ENCODE results near the gene COL12A1. TPM values are rescaled to one million over a fixed set of nuclear protein-coding genes. Genes with fewer than 3 reads are reported as not detected.

Gene COL12A1
- 0.63 and 1.9 TPM in 2 replicates for total RNA-seq (2014; rRNA removed; shearing (Covaris generic))

DNA sequence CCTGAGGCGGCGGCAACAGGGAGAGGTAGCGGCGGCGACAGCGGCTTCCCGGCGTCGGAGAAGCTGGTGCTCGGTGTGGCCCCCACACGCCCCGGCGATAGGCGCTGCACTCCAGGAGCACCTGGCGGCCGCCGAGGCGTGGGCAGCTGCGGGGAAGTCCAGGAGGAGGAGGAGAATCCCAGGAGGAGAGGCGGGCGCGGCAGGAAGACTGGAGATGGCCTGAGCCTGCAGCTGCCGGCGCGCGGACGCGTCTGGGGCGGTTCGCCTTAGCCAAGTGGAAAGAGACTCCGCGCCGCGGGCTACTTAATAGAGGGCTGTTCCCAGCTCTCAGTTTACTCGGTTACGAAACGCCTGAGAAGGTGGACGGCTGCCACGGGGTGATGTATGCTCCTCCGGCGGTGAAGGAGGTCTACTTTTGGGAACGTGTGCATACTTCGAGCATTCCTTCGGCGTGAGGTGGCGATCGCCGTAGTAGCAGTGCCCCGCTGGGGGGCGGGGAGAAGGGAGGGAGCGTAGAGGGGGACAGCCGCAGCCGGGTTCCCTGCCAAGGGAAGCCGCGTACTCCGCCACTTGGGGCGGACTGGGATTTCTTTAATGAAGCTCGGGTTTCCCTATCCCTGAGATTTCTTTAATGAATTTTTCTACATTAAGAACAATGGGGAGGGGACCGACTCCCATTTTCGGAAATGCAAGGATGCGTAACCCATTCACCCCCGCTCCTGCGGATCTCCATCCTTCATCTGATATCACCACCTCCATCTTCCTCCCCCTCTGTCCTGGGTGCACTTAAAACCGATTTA is at the start of gene COL12A1:
Gene COL12A1 (minus strand): TSS at position 278 of the 800 bp plus-strand sequence. CDS start 3,261 bp downstream, outside the sequence.
- H3K27me3 ChIP-seq (ENCODE audit: control insufficient read depth, insufficient read depth, low read length) = peaks cover 78% of the 10 kb centered on the region
- peak; percentile 85 for DNase-seq
- H3K36me3 ChIP-seq (replicated peaks; ENCODE audit: control insufficient read depth, insufficient read depth, low read length) = no peaks in the 10 kb centered on the region
- H3K4me3 ChIP-seq (ENCODE audit: insufficient read depth, low read depth, low read length) = peak within 1 kb of the TSS; percentile 61

DNA sequence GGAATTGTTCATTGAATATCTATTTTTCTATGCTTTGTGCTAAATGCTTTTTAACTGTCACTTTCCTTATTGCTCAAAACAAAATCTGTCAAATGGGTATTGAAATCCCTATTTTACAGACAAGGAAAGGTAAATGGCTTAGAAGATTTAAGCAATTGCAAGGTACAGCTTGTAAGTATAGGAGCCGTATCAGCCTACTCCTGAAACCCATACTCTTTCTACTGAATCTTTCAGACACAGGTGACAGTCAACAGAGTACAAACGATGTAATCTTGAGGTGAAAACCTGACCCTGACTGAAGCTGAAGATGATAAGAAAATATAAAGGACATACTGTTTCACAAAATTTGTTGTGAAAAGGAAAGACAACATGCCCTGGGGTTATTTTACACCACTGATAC is 44.7 kb upstream of the COL12A1 start:
- no peak for DNase-seq
- Histone ChIP-seq H3K4me3 (ENCODE audit: insufficient read depth, low read depth, low read length) (no peak overlapping the region), H3K27me3 (ENCODE audit: control insufficient read depth, insufficient read depth, low read length) (no peaks in the 10 kb centered on the region), H3K36me3 (replicated peaks; ENCODE audit: control insufficient read depth, insufficient read depth, low read length) (no peaks in the 10 kb centered on the region; the same call in 1 of the 2 replicates)

GRCh38 chr6:75249837-75250236 is 44.0 kb upstream of the COL12A1 start:
- DNase-seq = no peak
- Histone ChIP-seq H3K27me3 (ENCODE audit: control insufficient read depth, insufficient read depth, low read length) (no peaks in the 10 kb centered on the region), H3K4me3 (ENCODE audit: insufficient read depth, low read depth, low read length) (no peak overlapping the region), H3K36me3 (replicated peaks; ENCODE audit: control insufficient read depth, insufficient read depth, low read length) (no peaks in the 10 kb centered on the region)

DNA sequence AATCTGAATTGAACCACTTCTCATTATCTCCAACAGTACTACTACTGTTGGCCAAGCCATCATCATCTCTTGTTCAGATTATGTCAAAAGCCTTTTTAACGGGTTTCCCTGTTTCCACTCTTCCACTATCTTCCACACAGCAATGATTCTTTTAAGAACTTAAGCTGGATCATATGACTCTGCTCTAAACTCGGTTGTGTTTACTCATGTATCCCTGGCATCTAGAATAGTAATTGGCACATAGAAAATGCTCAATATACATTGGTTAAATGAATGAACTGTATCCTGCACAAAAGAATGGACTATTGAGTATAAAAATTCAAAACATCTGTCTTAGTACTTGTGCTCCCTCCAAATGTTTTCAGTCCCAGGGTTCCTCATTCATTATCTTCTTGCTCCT is 40.5 kb upstream of the COL12A1 start:
- no peak for DNase-seq
- no peaks in the 10 kb centered on the region for H3K27me3 ChIP-seq (ENCODE audit: control insufficient read depth, insufficient read depth, low read length)
- no peak overlapping the region for H3K4me3 ChIP-seq (ENCODE audit: insufficient read depth, low read depth, low read length)
- no peaks in the 10 kb centered on the region for H3K36me3 ChIP-seq (replicated peaks; ENCODE audit: control insufficient read depth, insufficient read depth, low read length)

- peaks cover 5% of the 10 kb centered on the region for H3K36me3 ChIP-seq (replicated peaks; ENCODE audit: control insufficient read depth, insufficient read depth, low read length)
- peak overlapping the region; percentile 53 for H3K4me3 ChIP-seq (ENCODE audit: insufficient read depth, low read depth, low read length)
- DNase-seq = no peak
- no peaks in the 10 kb centered on the region for H3K27me3 ChIP-seq (ENCODE audit: control insufficient read depth, insufficient read depth, low read length)
Observed at GRCh38 chr6:75244063-75244584, 38.3 kb upstream of the COL12A1 start.

DNA sequence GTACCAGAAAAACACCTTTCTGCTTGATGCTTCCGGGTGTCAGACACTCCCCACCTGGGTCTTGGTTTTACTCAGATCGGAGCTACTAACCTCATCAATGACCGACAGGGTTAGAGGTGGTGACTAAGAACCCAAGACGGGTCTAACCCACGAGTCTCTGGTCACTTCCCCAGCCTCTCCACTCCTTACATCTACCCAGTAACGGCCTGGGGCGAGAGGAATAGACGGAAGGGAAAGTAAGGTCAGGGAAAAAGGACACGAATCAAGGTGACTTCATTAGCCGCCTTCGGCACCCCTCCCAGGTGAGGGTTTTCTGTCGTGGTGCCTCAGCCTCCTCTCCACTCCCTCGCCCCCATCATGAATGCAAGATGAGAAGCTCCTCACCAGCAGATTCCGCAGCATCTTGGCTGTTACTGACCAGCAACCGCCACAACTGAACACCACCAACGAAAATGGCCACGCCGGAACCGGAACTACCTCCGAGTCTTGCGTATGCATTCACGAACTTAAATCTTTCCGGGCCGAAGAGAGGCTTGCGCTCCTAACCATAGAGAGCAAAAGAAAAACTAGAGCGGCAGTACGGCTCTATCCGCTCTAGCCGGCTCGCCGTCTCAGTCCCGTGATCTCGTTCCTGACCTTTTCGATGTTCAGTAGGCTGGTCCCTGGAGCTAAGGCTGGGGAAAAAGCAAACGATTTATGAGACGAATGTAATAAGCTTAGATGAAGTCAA is 37.6 kb upstream of the COL12A1 start, which contains the start of gene COX7A2:
Gene COX7A2 (minus strand): TSS at position 469 of the 730 bp plus-strand sequence. CDS start 67 bp downstream, at position 402.
- DNase-seq = peak; percentile 33
- Histone ChIP-seq H3K4me3 (ENCODE audit: insufficient read depth, low read depth, low read length) (peak within 1 kb of the TSS; percentile 53), H3K27me3 (ENCODE audit: control insufficient read depth, insufficient read depth, low read length) (no peaks in the 10 kb centered on the region), H3K36me3 (replicated peaks; ENCODE audit: control insufficient read depth, insufficient read depth, low read length) (peaks cover 6% of the 10 kb centered on the region)

- DNase-seq = no peak
- Histone ChIP-seq H3K36me3 (replicated peaks; ENCODE audit: control insufficient read depth, insufficient read depth, low read length) (peaks cover 6% of the 10 kb centered on the region), H3K27me3 (ENCODE audit: control insufficient read depth, insufficient read depth, low read length) (no peaks in the 10 kb centered on the region), H3K4me3 (ENCODE audit: insufficient read depth, low read depth, low read length) (no peak overlapping the region)
Observed at GRCh38 chr6:75236630-75237029, 30.8 kb upstream of the COL12A1 start.

DNA sequence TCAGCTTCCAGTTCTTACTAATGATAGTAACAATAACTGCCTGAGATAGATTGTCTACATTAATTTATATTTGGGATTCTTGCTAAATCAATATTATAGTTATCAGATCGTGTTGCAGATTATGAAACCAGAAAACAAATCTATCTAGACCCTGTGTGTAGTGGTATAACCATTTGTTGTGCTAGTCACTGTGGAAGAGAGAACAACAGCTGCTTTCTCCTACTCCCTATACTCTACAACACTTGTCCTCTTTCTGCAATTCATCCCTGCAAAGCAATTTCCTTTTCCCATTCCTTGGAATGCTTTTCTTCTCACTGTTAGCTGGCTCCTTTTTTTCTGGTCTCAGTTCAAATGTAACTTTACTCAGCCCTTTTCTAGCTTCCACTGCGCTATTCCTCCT is 29.4 kb upstream of the COL12A1 start:
- no peaks in the 10 kb centered on the region for H3K27me3 ChIP-seq (ENCODE audit: control insufficient read depth, insufficient read depth, low read length)
- DNase-seq = no peak
- peaks cover 4% of the 10 kb centered on the region for H3K36me3 ChIP-seq (replicated peaks; ENCODE audit: control insufficient read depth, insufficient read depth, low read length)
- H3K4me3 ChIP-seq (ENCODE audit: insufficient read depth, low read depth, low read length) = no peak overlapping the region

DNA sequence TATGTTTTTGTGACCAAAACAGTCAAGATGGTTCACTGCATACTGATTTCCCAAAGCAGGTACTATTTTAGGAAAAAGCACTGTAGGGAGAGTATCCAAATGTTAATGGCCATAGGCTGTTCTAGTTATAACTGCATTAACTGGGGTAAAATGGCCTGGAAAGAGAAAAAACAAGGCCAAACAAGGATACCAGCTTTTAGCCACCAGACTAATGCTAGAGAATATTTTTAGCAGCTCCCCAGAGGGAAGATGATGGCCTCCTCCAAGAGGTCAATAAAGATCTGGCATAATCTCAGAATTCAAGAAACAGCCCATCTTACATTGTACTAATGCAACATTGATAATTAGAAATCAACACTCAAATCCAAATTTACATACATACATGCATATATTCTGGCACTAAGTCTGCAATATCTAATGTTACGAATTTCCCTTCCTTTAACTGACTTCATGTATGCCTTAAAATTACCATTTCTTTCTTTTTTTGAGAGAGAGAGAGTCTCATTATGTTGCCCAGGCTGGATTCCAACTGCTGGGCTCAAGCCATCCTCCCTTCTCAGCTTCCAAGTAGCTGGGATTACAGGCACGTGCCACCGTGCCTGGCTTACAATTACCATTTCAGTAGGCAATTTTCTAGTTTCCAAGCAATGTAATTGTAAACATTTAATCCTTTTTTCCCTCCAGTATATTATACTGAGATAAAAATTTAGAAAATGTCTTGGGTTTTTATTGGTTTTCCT is 28.4 kb upstream of the COL12A1 start:
- no peak for DNase-seq
- Histone ChIP-seq H3K27me3 (ENCODE audit: control insufficient read depth, insufficient read depth, low read length) (no peaks in the 10 kb centered on the region), H3K4me3 (ENCODE audit: insufficient read depth, low read depth, low read length) (no peak overlapping the region), H3K36me3 (replicated peaks; ENCODE audit: control insufficient read depth, insufficient read depth, low read length) (peaks cover 4% of the 10 kb centered on the region)

GRCh38 chr6:75233092-75233615 is 27.3 kb upstream of the COL12A1 start:
- DNase-seq = no peak
- no peaks in the 10 kb centered on the region for H3K27me3 ChIP-seq (ENCODE audit: control insufficient read depth, insufficient read depth, low read length)
- H3K4me3 ChIP-seq (ENCODE audit: insufficient read depth, low read depth, low read length) = no peak overlapping the region
- H3K36me3 ChIP-seq (replicated peaks; ENCODE audit: control insufficient read depth, insufficient read depth, low read length) = no peaks in the 10 kb centered on the region; the same call in none of the 2 replicates

DNA sequence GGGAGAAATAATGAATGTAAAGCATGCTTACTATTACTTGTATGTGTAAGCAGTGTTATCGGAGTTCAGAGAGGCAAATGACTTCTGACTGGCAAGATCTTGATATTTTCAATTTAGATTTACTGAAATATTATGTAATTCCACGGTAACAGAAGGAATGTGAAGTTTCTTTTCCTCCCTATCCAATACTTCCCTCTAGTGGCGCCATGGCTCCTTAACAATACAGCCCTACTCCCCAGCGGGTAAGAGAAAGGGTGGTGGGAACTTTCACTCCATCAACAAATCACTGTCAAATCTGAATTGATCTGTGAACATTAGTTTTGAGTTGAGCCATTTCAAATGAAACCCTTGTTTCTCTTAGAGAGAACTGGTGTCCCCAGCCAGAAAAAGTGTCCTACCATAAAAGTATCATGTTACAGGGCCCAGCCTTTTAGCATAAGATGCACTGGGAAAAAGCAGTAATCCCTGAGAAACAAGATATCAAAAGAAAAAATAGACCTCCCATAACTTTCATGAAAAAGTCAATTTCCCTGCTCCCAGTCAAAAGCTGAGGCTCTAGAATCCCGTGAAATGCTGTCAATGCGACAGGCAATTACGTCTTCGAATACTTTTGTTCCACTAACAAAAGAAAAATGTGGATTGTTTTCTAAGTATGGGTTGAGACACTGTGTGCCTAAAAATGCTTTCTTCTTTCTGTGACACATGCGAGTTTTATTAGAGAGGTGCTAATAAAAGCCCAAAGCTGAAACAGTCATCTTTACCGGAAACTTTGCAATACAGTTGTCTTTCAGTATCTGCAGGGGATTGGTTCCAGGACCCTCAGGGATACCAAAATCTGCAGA is 24.9 kb upstream of the COL12A1 start:
- H3K36me3 ChIP-seq (replicated peaks; ENCODE audit: control insufficient read depth, insufficient read depth, low read length) = no peaks in the 10 kb centered on the region
- DNase-seq = peak; percentile 19
- no peaks in the 10 kb centered on the region for H3K27me3 ChIP-seq (ENCODE audit: control insufficient read depth, insufficient read depth, low read length)

GRCh38 chr6:75224303-75224926 is 18.6 kb upstream of the COL12A1 start:
- no peak for DNase-seq
- no peaks in the 10 kb centered on the region for H3K36me3 ChIP-seq (replicated peaks; ENCODE audit: control insufficient read depth, insufficient read depth, low read length)
- no peaks in the 10 kb centered on the region for H3K27me3 ChIP-seq (ENCODE audit: control insufficient read depth, insufficient read depth, low read length)
- no peak overlapping the region for H3K4me3 ChIP-seq (ENCODE audit: insufficient read depth, low read depth, low read length)

More for the DNA sequence above, 24.9 kb upstream of the COL12A1 start:
- H3K4me3 ChIP-seq (ENCODE audit: insufficient read depth, low read depth, low read length) = no peak overlapping the region

DNA sequence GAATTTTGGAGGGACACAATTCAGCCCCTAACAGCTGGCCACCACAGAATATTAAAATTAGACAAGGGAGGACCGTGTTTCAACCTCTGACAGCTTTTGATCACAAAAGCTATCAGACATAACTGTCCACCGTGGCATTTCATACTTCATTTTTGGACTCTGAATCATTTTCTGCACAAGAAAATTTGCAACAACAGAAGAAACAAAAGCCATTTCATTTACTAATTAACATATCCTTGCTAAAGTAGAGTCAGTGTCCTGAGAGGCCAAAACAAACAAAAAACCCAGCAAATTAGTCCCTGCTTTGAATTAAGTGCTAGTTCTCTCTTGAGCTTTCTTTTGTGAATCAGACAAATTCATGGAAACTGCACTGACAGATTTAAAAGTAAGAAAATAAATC is 17.6 kb upstream of the COL12A1 start:
- Histone ChIP-seq H3K36me3 (replicated peaks; ENCODE audit: control insufficient read depth, insufficient read depth, low read length) (no peaks in the 10 kb centered on the region), H3K27me3 (ENCODE audit: control insufficient read depth, insufficient read depth, low read length) (no peaks in the 10 kb centered on the region), H3K4me3 (ENCODE audit: insufficient read depth, low read depth, low read length) (no peak overlapping the region)
- no peak for DNase-seq
